SK-N-MC (cell line): ENCODE data around the gene CHST5.

Source experiments
- EZH2 ChIP-seq: fragments of 200-600 bp; sonication (generic); IDR thresholded peaks from one replicate; pipeline ENCODE4 v1.6.1; 2017; ENCODE audit warnings: antibody characterized with exemption
- FOXP2 ChIP-seq: optimal IDR thresholded peaks from 2 replicates; pipeline ENCODE3; 2011; ENCODE audit warnings: mild to moderate bottlenecking, moderate library complexity; ENCODE audit not compliant: insufficient read depth; ENCODE audit errors: extremely low read length, control extremely low read depth
- POLR2AphosphoS5 ChIP-seq: IDR thresholded peaks from 2 replicates; pipeline ENCODE4 v1.6.1; 2012; ENCODE audit warnings: mild to moderate bottlenecking, low read depth, low read length, borderline replicate concordance

DNA sequence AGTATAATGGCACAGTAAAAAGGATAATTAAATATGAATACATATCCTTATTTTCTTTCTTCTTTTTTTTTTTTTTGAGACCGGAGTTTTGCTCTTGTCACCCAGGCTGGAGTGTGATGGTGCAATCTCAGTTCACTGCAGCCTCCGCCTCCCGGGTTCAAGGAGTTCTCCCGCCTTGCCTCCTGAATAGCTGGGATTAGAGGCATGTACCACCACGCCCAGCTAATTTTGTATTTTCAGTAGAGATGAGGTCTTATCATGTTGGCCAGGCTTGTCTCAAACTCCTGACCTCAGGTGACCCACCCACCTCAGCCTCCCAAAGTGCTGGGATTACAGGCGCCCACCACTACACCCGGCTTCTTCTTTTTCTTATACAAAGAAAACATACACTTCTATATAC, 42.3 kb upstream of the CHST5 start:
- no peak for TF ChIP-seq EZH2
- TF ChIP-seq POLR2AphosphoS5 = no peak
- TF ChIP-seq FOXP2 = no peak
